Amniotic stem cell (primary cell): ENCODE results near the gene SGPP2.
"Not testable (repeated sequence)": the region's sequence is repeated elsewhere in the genome, so short reads cannot be mapped to it uniquely, and the experiment has no call there.

Source experiments
- DNase-seq: peaks from one replicate; lab custom pipeline; 2025; lab: John Stamatoyannopoulos, UW

SGPP2 gene, protein sequence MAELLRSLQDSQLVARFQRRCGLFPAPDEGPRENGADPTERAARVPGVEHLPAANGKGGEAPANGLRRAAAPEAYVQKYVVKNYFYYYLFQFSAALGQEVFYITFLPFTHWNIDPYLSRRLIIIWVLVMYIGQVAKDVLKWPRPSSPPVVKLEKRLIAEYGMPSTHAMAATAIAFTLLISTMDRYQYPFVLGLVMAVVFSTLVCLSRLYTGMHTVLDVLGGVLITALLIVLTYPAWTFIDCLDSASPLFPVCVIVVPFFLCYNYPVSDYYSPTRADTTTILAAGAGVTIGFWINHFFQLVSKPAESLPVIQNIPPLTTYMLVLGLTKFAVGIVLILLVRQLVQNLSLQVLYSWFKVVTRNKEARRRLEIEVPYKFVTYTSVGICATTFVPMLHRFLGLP

DNA sequence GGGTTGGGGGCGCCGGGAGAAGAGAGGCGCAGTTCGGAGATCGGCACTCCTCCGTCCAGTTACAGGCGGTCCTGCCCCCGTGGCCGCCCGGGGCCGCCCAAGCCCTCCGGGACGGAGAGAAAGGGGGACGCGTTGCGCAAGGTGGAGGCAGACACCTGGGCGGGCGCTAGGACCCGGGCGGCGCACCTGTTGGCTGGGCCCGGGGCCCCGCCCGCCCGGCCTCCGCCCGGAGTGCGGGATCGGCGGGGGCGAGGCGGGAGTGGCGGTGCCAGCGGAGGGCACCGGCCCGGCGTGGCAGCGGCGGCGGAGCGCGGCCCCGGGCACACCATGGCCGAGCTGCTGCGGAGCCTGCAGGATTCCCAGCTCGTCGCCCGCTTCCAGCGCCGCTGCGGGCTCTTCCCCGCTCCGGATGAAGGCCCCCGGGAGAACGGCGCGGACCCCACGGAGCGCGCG, at the start of gene SGPP2:
TSS of gene SGPP2 (plus strand) at position 268 of the 453 bp plus-strand sequence. CDS start at position 328, 60 bp downstream.
- DNase-seq: no peak

DNA sequence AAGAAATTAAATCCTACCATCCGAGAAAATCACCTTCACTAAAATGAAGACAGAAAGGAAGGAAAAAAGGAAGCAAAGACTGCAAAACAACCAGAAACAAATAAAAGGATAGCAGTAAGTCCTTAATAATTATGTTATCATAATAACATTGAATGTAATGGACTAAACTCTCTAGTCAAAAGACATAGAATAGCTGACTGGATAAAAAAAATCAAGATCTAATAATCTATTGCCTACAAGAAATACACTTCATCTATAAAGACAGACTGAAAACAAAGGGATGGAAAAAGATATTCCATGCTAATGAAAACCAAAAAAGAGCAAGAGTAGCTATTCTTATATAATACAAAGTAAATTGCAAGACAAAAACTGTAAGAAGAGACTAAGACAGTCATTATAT, 48.5 kb upstream of the SGPP2 start:
- DNase-seq: no peak

DNA sequence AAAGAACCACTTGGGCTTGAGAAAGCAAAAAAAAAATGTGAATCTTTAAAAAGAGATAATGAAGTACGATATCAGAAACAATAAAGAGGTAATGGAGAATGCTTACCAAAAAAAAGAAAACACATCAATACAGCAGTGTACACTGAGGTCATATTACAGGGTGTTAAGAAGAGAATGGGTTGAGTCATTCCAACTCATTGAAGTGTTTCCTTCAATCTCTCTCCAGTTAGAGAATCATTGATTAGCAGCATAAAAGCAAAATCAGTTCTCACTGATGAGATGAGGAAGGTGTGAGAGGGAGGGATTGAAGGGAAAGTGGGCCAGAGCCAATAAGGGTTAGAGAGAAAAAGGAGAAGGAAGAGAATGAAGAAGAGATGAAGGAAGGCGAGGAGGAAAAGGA, 43.9 kb upstream of the SGPP2 start:
- no peak for DNase-seq

DNA sequence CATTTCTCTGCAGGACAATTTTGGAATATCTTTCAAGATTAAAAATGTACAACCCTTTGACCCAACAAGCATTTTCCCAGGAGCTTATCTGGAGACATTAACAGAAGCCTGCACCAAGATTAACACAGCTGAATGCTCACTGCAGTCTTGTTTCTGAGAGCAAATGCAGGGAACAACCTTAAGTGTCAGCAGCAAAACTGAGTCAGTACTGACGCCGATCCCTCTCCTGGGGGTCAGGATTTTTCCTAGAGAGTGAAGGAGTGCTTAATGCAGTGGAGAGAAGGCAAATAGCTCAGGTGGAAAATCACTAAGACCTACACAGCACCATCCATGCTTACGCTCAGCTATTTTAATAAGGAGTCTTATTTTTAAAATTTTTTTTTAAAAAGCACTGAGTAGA, 42.8 kb upstream of the SGPP2 start:
- DNase-seq: no peak

DNA sequence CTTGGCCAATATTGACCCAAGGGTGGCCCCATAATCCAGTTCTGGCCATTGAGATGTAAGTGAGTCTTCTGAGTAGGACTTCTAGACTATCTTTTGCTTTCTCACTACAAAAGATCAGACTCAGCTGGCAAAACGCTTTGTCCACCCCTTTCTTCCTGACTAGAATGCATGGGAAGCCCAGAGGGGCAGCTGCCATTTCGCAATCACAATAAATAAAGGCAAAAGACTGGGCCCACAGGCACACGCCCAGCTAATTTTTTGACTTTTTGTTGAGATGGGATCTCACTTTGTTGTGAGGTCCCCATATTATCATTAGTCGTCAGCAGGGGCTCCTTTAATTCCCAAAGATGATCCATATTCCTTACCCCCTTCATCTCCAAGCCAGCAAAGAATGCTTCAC, 41.1 kb upstream of the SGPP2 start:
- no peak for DNase-seq

DNA sequence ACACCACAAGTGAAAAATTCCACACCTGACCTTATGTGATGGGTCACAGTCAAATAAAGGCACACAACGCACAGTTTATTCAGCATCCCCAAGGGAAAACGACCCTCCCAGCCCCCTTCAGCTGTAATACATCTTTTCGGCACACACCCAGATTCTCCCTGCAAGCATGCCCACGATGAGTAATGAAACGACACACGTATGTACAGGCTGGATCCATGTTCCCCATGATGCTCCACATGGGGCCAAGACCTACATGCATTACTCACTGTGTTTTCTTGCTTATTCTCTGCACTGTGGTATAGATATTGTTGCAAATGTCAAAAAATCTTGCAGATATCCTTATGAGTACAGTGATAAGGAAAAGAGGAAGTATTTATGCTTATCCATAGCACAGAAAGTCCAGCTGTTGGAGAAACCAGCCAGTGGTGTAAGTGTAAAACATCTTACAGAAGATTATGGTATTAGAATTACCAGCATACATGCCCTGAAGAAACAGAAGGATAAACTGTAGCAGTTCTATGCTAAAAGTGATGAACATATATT, 32.5 kb upstream of the SGPP2 start:
- DNase-seq: no peak

DNA sequence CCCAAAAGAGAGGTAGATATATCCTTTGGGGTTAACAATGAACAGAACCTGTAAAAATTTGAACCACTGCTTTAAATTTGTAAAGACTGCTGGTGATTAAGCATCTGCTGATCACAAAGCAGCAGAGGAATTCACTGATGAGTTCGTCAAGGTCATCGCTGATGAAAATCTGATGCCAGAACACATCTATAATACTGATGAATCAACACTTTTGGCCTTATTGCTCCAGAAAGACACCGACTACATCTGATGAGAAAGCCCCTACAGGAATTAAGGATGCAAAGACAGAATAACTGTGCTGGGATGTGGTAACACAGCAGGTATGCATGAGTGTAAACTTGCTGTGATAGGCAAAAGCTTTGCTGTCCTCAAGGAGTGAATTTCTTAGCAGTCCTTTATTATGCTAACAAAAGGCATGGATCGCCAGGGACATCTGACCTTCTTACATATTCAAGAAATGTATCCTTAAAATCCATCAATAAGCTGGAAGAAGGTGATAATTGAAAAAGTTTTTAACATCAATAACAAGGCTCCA, 30.5 kb upstream of the SGPP2 start:
- DNase-seq: no peak

DNA sequence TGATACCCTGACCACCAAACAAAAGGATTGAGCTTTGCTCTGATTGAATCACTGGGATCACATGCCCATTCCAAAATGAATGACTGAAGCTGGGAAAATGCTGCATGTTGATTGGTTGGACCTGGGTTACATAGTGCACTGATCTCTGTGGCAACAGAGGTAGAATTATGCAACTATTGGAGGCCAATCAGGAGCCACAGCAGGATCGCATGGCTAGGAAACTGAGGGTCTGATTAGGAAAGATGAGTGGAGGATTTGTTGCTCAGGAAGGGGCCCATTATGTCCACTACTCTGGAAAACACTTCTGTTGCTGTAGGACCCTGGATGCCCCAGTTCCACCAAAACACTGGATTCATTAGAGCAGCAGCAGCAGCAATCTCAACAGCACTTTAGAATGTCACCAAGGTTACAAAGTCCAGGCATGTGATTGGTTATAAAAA, 25.9 kb upstream of the SGPP2 start:
- no peak for DNase-seq

DNA sequence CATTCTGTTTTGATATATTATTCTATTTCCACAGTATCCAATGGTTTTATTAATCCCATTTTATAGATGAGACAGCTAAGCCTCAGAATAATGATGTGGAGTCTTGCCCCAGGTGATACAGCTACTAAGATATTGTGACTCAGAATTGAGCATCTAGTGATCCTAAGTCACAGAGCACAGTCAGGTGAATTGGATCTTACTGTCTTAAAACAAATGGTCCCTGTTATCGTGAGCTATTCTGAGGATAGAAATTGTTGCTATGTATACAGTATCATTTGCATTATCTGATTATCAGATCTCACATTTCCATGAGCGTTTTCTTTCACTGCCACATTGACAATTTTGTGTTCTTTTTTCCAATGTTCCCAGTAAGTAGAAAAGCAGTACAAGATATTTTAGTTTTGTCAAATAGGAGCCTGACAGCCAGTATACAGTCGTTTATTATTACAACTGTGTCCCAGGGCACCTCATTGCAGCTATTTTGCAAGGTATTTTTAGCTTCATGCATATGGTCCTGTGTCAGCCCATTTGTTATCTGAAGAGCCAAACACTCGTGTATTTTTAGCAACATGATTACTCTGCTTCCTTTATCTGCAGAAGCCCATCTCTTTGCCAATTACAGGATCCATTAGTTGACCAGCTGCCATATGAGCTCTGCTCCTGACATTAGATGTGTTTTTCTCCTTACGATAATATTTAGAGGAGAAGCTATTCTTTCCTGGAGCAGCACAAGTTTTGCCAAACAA, 25.1 kb upstream of the SGPP2 start:
- no peak for DNase-seq

DNA sequence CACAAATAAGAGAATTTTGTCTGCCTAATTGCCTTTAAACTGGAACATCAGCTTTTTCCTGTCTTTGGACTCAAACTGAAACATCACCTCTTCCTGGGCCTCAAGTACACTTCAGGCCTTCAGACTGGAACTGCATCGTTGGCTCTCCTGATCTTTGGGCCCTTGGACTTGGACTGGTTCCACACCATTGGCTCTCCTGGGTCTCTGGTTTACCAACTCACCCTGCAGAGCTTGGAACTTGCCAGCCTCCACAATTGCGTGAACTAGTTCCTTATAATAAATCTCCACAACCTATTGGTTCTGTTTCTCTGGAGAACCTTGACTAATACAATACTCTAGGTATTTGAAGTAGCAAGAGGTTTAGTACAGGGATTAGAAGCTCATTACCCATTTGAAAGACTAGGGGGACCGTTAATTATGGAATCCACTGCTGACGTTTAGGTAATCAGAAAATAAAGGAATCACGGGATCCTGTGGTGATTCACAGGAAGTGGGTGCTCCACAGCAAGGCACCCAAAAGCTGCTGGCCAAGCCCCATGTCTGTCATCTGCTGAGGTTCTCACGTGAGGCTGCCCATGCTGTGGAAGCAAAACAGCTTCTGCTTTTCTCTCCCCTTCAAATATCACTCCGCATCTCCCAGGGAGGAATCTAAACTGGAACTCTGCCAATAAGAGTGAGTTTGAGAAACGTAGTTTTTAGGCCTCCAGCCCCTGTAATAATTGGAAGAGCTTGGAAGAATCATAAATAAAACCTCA, 20.0 kb upstream of the SGPP2 start:
- DNase-seq: no peak

DNA sequence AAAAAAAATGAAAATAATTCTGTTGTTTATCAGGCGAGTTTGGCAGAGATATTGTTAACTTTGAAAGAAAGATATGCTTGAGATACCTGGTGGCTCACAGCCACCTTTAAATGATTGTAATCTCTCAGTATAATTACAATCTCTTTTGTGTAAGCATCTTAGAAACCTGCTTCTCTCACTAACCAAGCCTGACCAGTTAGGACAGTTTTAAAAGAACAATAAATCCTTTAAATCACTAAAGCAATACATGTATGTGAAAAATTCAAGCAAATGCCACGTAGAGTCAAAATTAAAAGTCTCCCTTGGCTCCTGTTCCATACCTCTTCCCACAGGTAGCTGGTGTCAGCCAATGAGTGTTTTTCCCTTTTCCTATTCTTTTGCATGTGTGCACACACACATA, 15.7 kb upstream of the SGPP2 start:
- DNase-seq: no peak

DNA sequence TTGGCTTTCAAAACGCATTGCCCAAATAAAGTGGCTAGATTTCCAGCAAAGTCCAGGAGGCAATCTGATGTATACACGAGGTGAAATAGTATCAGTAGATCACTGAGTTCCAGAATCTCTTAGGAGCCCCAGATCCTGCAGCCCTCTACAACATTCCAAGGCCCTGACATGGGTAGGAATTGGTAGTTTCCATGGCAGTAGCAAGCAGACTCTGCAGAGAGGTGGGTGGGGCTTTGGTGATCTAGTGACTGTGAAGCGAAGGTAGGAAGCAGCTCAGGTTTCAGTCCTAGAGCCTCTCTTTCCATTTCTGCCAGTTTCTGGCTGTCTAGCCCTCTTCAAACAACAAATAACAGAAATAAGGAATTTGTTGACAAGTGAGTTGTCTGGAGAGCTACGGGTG, 13.8 kb upstream of the SGPP2 start:
- DNase-seq: no peak

DNA sequence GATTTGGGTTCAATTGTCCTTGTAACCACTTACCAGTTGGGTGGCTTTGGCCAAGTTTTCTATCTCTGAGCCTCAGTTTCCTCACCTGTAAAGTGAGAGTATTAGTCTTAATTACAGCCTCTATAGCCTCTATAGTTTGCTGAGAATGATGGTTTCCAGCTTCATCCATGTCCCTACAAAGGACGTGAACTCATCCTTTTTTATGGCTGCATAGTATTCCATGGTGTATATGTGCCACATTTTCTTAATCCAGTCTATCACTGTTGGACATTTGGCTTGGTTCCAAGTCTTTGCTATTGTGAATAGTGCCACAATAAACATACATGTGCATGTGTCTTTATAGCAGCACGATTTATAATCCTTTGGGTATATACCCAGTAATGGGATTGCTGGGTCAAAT, 12.0 kb upstream of the SGPP2 start:
- DNase-seq: not testable (repeated sequence)

DNA sequence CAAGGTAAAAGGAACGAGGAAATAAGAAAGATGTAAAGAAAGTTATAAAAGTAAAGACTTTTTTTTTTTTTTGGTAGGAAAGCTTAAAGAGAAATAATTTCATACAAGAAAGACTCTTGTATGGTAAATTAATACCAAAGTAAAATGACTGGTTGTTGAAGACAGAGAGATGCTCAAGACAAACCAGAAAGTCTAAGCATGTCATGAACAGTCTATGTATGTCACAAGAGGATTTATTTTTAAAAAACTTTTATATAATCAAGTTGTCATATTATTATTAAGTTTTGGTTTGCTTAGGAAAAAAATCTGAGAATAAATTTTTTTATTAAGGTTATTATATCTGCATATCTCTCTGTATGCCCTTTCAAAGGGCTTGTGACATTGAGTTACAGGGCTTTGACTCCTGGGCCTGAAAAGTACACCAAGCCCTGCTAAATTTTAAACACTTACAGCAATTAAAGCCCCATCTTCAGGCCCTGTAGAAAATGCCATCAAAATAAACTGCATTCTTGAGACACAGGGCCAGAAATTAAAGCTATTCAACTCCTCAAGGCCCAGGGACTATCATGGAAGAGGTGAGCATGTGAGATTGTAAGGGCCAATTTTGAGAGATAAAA, 10.9 kb upstream of the SGPP2 start:
- no peak for DNase-seq

DNA sequence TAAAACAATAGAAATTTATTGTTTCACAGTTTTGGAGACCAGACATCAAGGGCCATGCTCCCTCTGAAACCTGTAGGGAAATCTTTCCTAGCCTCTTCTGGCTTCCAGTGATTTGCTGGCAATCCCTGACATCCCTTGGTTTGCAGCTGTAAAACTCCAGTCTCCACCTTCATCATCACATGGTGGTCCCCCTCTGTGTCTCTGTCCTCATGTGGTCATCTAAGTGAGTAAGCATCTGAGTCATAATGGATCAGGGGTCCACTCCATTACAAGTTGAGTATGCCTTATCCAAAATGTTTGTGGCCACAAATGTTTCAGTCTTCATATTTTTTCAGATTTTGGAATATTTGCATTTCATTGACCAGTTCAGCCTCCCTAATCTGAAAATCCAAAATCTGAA, 5.6 kb upstream of the SGPP2 start:
- DNase-seq: no peak

DNA sequence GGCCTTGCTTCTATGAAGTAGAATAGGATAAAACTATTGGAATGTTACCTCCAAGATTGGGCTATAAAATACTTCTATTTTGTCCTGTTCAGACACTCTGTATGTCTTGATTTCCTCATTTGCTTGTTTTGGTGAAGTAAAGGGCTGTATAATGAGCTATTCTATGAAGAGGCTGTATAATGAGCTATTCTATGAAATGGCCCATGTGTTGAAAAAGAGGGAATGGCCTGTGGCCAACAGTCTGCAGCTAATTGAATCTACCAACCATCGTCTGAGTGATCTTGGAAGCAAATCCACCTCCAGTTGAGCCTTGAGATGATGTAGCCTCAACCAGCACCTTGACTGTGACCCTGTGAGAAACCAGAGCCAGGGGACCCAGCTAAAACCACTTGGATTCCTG, 3.8 kb upstream of the SGPP2 start:
- DNase-seq: no peak

DNA sequence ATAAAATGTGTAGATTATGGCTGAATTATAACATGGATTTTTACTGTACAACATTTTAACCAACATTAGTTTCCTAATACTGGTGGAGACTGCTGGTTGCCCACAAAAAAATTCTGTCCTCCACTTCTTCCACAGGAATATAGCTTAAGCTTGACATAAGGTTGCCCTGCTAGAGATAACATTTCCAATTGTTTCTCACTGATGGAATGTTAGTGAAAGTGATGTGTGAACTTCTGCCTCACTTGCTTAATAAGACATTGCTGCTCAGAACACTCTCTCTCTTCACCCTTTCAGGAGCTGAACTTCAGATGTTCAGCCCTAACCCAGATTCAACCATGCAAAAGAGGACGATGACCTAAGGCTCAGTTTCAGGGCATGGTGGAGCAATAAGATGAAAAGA, 2.7 kb upstream of the SGPP2 start:
- DNase-seq: no peak

DNA sequence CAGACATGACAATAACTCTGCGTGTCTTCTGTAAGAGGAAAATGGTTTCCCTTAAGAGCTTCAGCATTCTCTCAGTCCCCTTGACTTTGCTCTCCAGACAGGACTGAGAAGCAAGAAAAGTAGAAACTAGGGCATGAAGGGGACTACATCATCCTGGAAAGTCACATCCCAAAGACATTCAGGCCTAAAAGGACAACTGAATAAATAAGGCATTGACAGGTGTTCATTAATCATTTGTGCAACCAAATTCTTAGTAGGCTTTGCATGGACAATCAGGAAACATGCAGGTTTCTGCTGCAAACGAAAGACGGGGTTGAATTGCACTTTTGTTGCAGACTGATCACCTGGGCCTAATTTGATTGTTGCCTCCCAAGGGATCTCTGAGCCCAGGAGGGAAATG, 1.2 kb upstream of the SGPP2 start:
- no peak for DNase-seq

DNA sequence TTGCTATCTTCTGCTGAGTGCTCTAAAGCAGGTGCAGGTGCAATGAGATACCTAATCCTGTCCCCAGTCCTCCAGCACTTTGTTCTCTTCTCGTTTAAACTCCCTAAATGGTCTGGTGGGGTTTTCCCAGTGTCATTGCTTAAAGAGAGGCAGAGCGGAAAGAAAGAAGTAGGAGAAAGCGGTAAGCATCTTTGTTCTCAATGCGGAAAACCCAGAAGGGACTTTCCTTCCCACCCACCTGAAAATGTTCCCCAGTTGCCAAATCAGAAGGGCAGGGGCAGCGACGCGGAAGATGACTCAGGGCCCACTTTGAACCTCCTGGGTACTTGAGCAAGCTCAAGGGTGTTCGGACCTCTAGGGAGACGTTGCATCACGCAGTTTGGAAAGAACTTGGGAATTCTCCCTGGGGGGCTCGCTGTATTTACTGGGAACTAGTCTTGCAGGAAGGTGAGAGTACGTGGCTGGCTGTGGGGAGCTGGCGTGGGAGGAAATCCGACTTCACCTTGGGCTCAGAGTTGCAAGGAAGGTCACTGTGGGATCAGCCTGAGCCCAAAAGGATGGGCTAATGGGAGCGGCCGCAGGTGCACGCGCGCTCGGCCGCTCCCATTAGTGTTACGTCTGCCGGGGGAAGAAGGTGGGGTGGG, 589 bp upstream of the SGPP2 start:
- DNase-seq: no peak

DNA sequence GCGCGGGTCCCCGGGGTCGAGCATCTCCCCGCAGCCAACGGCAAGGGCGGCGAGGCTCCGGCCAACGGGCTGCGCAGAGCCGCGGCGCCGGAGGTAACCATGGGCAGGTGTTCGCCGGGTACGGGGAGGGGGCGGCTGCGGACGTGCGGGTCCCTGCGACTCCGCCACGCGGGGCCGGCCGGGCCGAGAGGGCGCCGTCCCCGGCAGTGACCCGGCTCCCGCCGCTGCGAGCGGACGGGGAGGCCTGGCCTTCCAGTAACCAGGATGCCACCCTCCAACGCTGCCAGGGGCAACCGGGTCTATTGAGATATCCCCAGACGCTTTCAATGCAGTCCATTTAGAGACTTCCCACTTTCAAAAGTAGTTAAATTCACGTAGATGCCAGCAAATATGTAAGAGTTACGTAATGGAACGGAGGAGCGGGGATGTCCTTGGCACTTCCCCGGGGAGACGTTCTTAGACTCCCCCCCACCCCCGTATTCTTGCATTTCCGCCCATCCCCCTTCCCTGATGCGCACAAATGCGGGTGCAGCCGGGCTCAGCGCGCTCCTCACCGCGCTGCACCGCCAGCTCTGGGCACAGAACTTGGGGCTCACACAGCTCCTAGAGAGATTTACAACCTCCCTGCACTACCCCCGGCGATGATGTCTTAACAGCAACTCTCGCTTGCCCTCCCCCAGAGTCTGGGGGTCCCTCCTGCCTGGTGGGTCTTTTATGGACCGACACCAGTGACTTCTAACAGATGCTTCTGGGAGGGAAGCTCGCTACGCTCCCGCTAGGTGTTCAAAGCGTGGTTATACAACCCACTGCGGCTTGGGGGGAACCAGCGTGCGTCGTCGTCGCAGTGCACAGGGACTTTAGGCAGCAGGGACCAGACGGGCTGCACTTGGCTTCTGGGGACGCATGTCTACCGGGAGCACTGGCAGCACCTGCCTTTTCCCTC, 657 bp downstream of the SGPP2 start:
- DNase-seq: no peak
